Measurements from ENCODE around the gene VAMP7. TPM values are rescaled to one million over a fixed set of nuclear protein-coding genes. Genes with fewer than 3 reads are reported as not detected.
"Not testable (repeated sequence)": the region's sequence is repeated elsewhere in the genome, so short reads cannot be mapped to it uniquely, and the experiment has no call there.

The VAMP7 gene
- total and polyA plus RNA-seq, 5 donors, result 14.3 to 28.6 (median 18.3) TPM

DNA sequence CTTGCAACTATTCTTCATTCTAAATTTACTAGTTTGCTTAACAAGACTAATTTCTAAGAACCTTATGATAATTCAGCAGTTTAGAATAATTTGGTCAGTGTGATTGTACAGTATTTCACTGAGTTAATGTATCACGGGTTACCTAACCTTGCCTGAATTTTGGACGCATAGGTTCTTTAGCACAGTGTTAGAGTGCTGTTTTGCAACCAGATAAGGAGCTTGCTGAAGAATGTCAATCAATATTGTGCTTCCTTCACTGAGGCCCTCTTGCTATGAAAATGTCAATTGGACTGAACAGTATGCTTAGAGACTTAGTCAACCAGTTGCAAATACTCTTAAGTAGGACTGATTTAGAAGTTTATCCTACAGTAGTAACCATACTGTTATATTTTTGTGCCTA lies 19.6 kb downstream of the VAMP7 start:
- no peak for DNase-seq
- WGBS, result 86% methylated on average over 2 of the region's 2 CpGs

DNA sequence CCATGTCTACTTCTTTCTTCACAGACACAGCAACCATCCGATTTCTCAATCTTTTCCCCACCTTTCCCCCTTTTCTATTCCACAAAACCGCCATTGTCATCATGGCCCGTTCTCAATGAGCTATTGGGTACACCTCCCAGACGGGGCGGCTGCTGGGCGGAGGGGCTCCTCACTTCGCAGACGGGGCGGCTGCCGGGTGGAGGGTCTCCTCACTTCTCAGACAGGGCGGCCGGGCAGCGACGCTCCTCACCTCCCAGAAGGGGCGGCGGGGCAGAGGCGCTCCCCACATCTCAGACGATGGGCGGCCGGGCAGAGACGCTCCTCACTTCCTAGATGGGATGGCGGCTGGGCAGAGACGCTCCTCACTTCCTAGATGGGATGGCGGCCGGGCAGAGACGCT lies 26.5 kb downstream of the VAMP7 start:
- H3K27me3 ChIP-seq (ENCODE audit: control insufficient read depth, insufficient read depth); ATAC-seq; H3K27ac ChIP-seq (ENCODE audit: low read length); DNase-seq; H3K4me3 ChIP-seq (ENCODE audit: low read length); intact Hi-C loops (cut with DNase I); H3K9me3 ChIP-seq (ENCODE audit: control insufficient read depth, low read length); H3K4me1 ChIP-seq (ENCODE audit: control insufficient read depth, insufficient read depth, low read length): not testable (repeated sequence)
- 92% methylated on average over 22 of the region's 26 CpGs for WGBS

More for the DNA sequence above, 19.6 kb downstream of the VAMP7 start:
- Histone ChIP-seq H3K9me3 (ENCODE audit: control insufficient read depth, low read length) (no peaks in the 10 kb centered on the region), H3K27me3 (ENCODE audit: control insufficient read depth, insufficient read depth) (no peaks in the 10 kb centered on the region), H3K4me3 (ENCODE audit: low read length) (no peak overlapping the region), H3K4me1 (ENCODE audit: control insufficient read depth, insufficient read depth, low read length) (no peaks in the 10 kb centered on the region), H3K27ac (ENCODE audit: low read length) (no peak overlapping the region)
- intact Hi-C loops (cut with DNase I), result no loop called here
- ATAC-seq, result no peak

DNA sequence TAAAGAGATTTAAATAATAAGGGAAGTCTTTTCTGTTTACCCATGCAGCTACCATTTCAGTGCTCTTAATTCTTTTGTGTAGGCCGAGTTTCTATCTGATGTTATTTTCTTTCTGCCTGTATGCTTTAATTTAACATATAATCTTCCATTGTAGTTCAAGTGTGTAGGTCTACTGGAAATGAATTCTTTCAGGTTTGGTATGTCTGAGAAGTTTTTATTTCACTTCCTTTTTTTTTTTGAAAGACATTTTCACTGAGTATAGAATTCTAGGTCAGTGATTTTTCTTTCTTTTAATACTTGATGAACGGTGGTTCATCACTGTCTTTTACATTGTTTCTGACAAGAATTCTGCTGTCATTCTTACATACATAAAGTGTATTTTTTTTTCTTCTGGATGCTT lies 42.1 kb downstream of the VAMP7 start:
- WGBS, result 73% methylated on average over 2 of the region's 2 CpGs
- Histone ChIP-seq H3K4me3 (ENCODE audit: low read length) (no peak overlapping the region), H3K9me3 (ENCODE audit: control insufficient read depth, low read length) (no peaks in the 10 kb centered on the region), H3K27ac (ENCODE audit: low read length) (no peak overlapping the region), H3K4me1 (ENCODE audit: control insufficient read depth, insufficient read depth, low read length) (no peaks in the 10 kb centered on the region), H3K27me3 (ENCODE audit: control insufficient read depth, insufficient read depth) (no peaks in the 10 kb centered on the region)
- ATAC-seq, result no peak
- DNase-seq, result no peak
- intact Hi-C loops (cut with DNase I), result no loop called here

DNA sequence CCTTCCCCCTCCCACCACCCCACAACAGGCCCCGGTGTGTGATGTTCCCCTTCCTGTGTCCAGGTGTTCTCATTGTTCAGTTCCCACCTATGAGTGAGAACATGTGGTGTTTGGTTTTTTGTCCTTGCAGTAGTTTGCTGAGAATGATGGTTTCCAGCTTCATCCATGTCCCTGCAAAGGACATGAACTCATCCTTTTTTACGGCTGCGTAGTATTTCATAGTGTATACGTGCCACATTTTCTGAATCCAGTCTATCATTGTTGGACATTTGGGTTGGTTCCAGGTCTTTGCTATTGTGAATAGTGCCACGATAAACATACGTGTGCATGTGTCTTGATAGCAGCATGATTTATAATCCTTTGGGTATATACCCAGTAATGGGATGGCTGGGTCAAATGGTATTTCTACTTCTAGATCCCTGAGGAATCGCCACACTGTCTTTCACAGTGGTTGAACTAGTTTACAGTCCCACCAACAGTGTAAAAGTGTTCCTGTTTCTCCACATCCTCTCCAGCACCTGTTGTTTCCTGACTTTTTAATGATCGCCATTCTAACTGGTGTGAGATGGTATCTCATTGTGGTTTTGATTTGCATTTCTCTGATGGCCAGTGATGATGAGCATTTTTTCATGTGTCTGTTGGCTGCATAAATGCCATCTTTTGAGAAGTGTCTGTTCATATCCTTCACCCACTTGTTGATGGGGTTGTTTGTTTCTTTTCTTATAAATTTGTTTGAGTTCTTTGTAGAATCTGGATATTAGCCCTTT lies 49.9 kb downstream of the VAMP7 start:
- H3K4me3 ChIP-seq (ENCODE audit: low read length); H3K9me3 ChIP-seq (ENCODE audit: control insufficient read depth, low read length); DNase-seq; H3K4me1 ChIP-seq (ENCODE audit: control insufficient read depth, insufficient read depth, low read length); intact Hi-C loops (cut with DNase I); ATAC-seq; H3K27me3 ChIP-seq (ENCODE audit: control insufficient read depth, insufficient read depth); H3K27ac ChIP-seq (ENCODE audit: low read length): not testable (repeated sequence)
- WGBS, result 92% methylated on average over 7 of the region's 8 CpGs

DNA sequence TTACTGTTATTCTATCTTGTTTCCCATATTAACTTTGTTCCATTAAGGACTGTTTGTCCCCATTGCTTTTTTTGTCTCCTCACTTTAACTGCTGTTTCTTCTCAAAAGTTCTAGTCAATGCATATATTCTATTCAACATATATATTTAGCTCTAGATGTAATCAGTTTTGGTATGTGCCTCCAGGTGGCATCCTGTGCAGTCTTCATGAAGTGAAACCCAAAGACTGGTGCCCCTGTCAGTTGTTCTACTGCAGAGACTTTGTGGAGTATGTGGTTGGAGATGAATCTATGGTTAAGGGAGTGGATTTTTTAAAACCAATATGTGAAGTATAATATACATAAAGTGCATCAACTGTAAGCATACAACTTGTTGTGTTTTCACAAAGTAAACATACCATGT lies 57.0 kb downstream of the VAMP7 start:
- H3K4me3 ChIP-seq (ENCODE audit: low read length), result no peak overlapping the region
- H3K27ac ChIP-seq (ENCODE audit: low read length), result no peak overlapping the region
- no peaks in the 10 kb centered on the region for H3K4me1 ChIP-seq (ENCODE audit: control insufficient read depth, insufficient read depth, low read length)
- DNase-seq (no peak), ATAC-seq (no peak)
- H3K9me3 ChIP-seq (ENCODE audit: control insufficient read depth, low read length), result no peaks in the 10 kb centered on the region
- intact Hi-C loops (cut with DNase I), result no loop called here
- H3K27me3 ChIP-seq (ENCODE audit: control insufficient read depth, insufficient read depth), result no peaks in the 10 kb centered on the region

DNA sequence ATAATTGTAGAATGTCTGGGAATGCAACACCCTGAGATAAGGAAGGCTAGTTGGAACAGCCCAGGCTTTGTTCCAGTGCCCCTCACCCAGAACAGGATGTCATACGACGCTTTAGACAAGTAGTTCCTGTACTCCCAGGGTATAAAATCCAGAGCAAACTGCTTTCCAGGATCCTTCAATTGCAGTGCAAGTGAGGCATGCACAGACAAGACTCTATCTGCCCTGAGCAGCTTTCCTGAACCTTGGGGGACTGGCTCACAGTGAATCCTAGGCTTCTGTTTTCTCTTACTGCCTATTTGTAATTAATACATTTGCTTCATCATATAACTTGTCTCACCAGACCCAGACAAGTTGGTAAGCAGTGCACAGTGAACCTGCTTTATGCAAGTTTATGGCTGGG lies 68.0 kb downstream of the VAMP7 start:
- no peak for ATAC-seq
- WGBS, result 38% methylated on average over 2 of the region's 2 CpGs

DNA sequence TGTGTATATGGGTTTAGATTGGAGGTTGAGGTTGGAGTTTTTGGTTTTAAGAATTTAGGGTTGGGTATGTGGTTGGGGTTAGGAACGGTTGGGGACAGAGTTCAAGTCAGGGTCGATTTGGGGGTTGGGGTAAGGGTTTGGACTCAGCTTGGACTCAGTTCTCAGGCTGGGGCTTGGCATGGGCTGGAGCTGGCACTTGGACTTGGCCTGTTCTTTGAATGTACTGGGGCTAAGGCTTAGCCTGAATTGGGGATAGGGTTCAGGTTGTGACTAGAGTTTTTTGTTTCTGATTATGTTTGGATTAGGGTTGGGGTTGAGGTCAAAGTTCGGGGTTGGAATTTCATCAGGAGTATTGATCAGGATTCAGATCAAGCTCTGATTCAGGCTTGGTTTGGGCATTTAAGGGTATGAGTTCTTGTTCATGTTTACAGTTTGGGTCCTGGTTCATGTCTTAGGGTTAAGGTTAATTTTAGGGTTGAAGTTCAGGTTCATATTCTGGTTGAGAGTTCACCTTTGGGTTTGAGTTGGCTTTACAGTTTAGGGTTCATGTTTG lies 70.2 kb downstream of the VAMP7 start:
- intact Hi-C loops (cut with DNase I), result no loop called here
- H3K4me3 ChIP-seq (ENCODE audit: low read length), result no peak overlapping the region
- no peak for ATAC-seq
- DNase-seq, result peak in 1 of 3 donors; percentile 12
- H3K27ac ChIP-seq (ENCODE audit: low read length), result no peak overlapping the region
- no peaks in the 10 kb centered on the region for H3K27me3 ChIP-seq (ENCODE audit: control insufficient read depth, insufficient read depth)
- 63% methylated on average over 3 of the region's 3 CpGs for WGBS
- no peaks in the 10 kb centered on the region for H3K9me3 ChIP-seq (ENCODE audit: control insufficient read depth, low read length)
- H3K4me1 ChIP-seq (ENCODE audit: control insufficient read depth, insufficient read depth, low read length), result no peaks in the 10 kb centered on the region

More for the DNA sequence above, 68.0 kb downstream of the VAMP7 start:
- Histone ChIP-seq H3K9me3 (ENCODE audit: control insufficient read depth, low read length) (no peaks in the 10 kb centered on the region), H3K4me1 (ENCODE audit: control insufficient read depth, insufficient read depth, low read length) (no peaks in the 10 kb centered on the region), H3K4me3 (ENCODE audit: low read length) (no peak overlapping the region), H3K27me3 (ENCODE audit: control insufficient read depth, insufficient read depth) (no peaks in the 10 kb centered on the region), H3K27ac (ENCODE audit: low read length) (no peak overlapping the region)
- intact Hi-C loops (cut with DNase I), result no loop called here
- DNase-seq, result no peak

DNA sequence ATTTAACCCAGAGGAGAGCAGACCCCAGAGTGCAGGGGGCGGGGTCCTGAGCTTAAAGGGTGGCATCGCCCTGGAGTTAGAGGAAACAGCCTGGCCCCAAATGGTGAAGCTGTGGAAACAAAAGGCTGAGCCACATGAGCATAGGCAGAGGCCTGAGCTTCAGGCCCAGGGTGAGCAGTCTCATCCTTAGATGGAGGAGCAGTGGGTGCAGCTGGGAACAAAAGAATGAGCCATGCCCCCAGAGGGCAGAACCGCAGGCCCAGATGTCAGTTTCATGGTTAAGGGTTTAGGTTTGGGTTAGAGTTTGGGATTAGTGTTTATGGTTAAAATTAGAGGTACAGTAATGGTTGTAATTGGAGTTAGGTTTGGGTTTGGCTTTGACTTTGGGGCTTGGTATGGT lies 71.9 kb downstream of the VAMP7 start:
- no peak for DNase-seq
- intact Hi-C loops (cut with DNase I), result no loop called here
- H3K4me1 ChIP-seq (ENCODE audit: control insufficient read depth, insufficient read depth, low read length), result no peaks in the 10 kb centered on the region
- no peak overlapping the region for H3K27ac ChIP-seq (ENCODE audit: low read length)
- ATAC-seq, result no peak
- 61% methylated on average over 3 of the region's 3 CpGs for WGBS
- no peak overlapping the region for H3K4me3 ChIP-seq (ENCODE audit: low read length)
- no peaks in the 10 kb centered on the region for H3K9me3 ChIP-seq (ENCODE audit: control insufficient read depth, low read length)
- no peaks in the 10 kb centered on the region for H3K27me3 ChIP-seq (ENCODE audit: control insufficient read depth, insufficient read depth)

DNA sequence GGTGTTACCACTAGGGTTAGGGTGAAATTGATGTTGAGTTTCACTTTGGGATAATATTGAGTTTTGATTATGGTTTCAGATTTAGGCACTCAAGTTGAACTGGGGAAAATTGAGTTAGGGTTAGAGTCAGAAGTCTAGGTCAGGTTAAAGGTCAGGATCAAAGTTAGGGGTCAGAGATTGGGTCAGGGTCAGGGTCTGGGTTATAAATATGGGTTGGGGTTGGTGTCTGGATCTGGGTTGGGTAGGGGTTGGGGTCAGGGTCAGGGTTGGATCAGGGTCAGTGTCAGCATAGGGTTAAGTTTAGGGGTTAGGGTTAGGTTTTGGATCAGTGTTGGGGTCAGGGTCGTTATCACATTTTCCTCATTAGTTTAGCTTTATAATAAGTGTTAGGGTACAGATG lies 73.6 kb downstream of the VAMP7 start:
- no peaks in the 10 kb centered on the region for H3K4me1 ChIP-seq (ENCODE audit: control insufficient read depth, insufficient read depth, low read length)
- 30% methylated on average over 1 of the region's 1 CpG for WGBS
- DNase-seq, result no peak
- no peak for ATAC-seq
- H3K4me3 ChIP-seq (ENCODE audit: low read length), result no peak overlapping the region
- no peaks in the 10 kb centered on the region for H3K9me3 ChIP-seq (ENCODE audit: control insufficient read depth, low read length)
- H3K27me3 ChIP-seq (ENCODE audit: control insufficient read depth, insufficient read depth), result no peaks in the 10 kb centered on the region
- H3K27ac ChIP-seq (ENCODE audit: low read length), result no peak overlapping the region
- intact Hi-C loops (cut with DNase I), result no loop called here

DNA sequence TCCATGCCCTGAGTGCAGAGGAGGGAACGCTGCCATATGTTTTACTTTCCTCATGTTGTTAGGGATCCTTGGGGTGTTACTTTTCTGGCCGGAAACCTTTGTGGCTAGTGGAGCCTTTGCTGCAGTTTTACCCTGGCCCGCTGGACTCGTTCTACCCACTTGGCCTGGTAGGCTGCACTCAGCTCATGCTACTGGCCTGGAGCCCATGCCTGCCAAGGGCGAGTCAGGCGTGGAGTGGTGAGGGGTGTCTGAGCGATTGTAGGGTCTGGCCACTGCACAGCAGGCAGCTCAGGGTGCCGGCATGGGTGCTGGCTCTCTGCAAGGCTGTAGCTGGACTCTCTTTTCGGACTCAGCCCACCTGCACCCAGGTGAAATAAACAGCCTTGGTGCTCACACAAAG lies 75.0 kb downstream of the VAMP7 start:
- no peak for ATAC-seq
- intact Hi-C loops (cut with DNase I), result no loop called here
- 87% methylated on average over 9 of the region's 9 CpGs for WGBS

DNA sequence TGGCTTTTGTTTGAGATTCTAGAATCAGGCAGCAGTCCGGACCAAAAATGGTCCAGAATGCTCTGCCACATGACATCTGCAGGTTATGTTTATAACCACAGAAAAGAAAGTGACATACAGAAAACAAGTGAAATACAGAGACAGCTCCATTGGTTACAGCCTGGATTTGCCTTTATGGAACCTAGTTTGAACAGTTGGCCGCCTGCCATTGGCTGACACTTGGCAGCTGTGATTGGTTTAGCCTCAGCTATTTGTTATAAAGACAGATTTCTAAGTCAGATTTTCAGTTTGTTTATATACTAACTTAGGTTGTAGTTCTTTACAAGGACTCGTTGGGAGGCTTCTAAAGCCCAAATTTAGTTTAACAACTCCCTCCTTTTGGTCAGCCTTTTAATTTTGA lies 75.5 kb downstream of the VAMP7 start:
- 48% methylated on average over 3 of the region's 3 CpGs for WGBS
- intact Hi-C loops (cut with DNase I), result no loop called here
- H3K4me3 ChIP-seq (ENCODE audit: low read length), result no peak overlapping the region
- DNase-seq (peak in 1 of 3 donors; percentile 66), ATAC-seq (no peak)
- H3K9me3 ChIP-seq (ENCODE audit: control insufficient read depth, low read length), result no peaks in the 10 kb centered on the region
- no peaks in the 10 kb centered on the region for H3K27me3 ChIP-seq (ENCODE audit: control insufficient read depth, insufficient read depth)
- H3K4me1 ChIP-seq (ENCODE audit: control insufficient read depth, insufficient read depth, low read length), result no peaks in the 10 kb centered on the region
- H3K27ac ChIP-seq (ENCODE audit: low read length), result no peak overlapping the region

More for the DNA sequence above, 75.0 kb downstream of the VAMP7 start:
- Histone ChIP-seq H3K4me1 (ENCODE audit: control insufficient read depth, insufficient read depth, low read length) (no peaks in the 10 kb centered on the region), H3K4me3 (ENCODE audit: low read length) (no peak overlapping the region), H3K9me3 (ENCODE audit: control insufficient read depth, low read length) (no peaks in the 10 kb centered on the region), H3K27ac (ENCODE audit: low read length) (no peak overlapping the region), H3K27me3 (ENCODE audit: control insufficient read depth, insufficient read depth) (no peaks in the 10 kb centered on the region)
- no peak for DNase-seq

Measured in right cardiac atrium (tissue), 5 donors.